GM12892 (cell line): ENCODE results near the gene LAMA2.

Experiments
- POLR2A ChIP-seq: IDR thresholded peaks from 2 replicates; pipeline ENCODE4 v1.6.1; 2011; ENCODE audit warnings: low read depth, low read length, control low read depth
- POLR2AphosphoS5 ChIP-seq: IDR thresholded peaks from 2 replicates; pipeline ENCODE4 v1.6.1; 2011; ENCODE audit warnings: low read depth, low read length, control low read depth
- TAF1 ChIP-seq: IDR thresholded peaks from 2 replicates; pipeline ENCODE4 v1.6.1; 2011; ENCODE audit warnings: low read depth, mild to moderate bottlenecking, control low read depth, low read length, borderline replicate concordance

DNA sequence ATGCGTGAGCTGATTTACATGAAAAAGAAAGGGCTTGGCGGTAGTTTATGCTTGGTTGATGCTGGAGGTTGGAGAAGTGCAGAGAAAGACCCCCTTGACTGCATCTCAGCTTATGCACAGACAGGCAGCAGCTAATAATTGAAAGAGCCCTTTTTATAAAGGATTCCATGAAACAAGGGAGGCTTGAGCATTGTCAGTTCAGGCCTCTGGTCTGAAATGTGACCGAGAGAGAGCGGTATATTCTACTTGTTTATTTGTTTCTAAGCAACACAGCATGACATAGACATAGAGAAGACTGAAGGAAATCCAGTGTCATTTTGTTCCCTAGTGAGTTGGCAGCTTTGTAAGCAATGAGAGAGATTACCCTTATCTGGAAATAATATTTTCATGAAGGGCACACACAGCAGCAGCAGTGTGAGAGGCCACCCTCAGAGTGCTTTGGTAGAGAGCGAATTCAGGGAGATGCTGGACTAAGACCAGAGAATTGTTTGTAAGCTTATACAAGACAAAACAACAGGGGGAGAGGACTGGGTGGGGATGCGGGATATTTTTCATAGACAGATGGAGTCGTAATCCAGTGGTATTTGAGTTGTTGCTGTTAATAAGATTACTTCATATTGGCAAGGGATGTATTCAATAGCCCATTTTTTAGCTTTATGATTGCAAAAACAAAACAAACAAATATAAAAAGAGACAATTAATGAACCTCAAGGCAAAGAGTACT, 34.6 kb upstream of the LAMA2 start:
- TF ChIP-seq POLR2A (no peak), TAF1 (no peak), POLR2AphosphoS5 (no peak)
